ENCODE results near the gene GHRL. TPM values are rescaled to one million over a fixed set of nuclear protein-coding genes. Genes with fewer than 3 reads are reported as not detected.
"Not testable (repeated sequence)": the region's sequence is repeated elsewhere in the genome, so short reads cannot be mapped to it uniquely, and the experiment has no call there.

Gene GHRL
- total RNA-seq, 1 donor from 2014 or later, result 1.3 TPM

DNA sequence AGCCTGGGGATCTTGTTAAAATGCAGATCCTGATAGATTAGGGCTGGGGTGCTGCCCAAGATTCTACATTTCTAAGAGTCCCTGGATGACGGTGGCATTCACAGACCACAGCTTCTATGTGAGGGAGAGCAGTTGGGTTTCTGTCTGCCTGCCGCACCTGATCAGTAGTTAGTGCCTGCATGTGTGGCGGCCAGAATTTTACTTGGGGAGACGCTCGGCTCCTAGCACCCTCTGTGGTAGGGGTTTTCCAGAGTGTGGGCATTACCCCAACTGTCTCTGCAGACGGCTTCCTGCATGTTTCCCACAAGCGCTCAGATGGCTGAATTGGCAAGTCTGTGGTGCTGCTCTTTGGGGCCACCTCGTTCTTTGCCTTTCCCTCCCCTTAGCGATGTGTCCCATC is 8.3 kb downstream of the GHRL start:
- Mint-ChIP-seq H3K4me1 (peaks cover 55% of the 10 kb centered on the region), H3K4me3 (peak overlapping the region; percentile 56), H3K27ac (peak overlapping the region; percentile 84), H3K27me3 (no peaks in the 10 kb centered on the region), H3K9me3 (no peaks in the 10 kb centered on the region), H3K36me3 (ENCODE audit: low read depth) (peaks cover 68% of the 10 kb centered on the region)
- intact Hi-C loops (cut with micrococcal nuclease), result no loop called here
- peak; percentile 76 for DNase-seq

DNA sequence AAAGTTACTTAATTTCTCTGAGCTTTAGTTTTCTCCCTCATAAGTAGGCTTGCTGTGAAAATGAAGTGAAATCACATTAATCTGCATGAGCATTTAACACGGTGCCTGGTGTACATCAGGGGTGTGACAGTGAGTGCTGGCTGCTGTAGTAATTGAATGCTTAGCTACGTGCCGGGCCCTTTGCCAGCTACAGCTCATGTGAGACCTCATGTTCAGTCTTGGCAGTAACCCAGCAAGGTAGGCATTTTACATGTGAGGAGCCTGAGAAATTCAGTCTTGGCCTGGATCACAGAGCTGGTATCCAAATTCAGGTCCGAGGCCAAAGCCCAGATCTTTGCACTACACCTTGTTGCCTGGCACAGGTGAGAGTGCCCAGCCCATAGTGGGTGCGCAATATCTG is 9.1 kb downstream of the GHRL start:
- Mint-ChIP-seq H3K4me1 (peaks cover 61% of the 10 kb centered on the region), H3K36me3 (ENCODE audit: low read depth) (peaks cover 68% of the 10 kb centered on the region), H3K27ac (peak overlapping the region; percentile 84), H3K4me3 (peak overlapping the region; percentile 56), H3K27me3 (no peaks in the 10 kb centered on the region), H3K9me3 (no peaks in the 10 kb centered on the region)
- DNase-seq, result no peak
- intact Hi-C loops (cut with micrococcal nuclease), result no loop called here

DNA sequence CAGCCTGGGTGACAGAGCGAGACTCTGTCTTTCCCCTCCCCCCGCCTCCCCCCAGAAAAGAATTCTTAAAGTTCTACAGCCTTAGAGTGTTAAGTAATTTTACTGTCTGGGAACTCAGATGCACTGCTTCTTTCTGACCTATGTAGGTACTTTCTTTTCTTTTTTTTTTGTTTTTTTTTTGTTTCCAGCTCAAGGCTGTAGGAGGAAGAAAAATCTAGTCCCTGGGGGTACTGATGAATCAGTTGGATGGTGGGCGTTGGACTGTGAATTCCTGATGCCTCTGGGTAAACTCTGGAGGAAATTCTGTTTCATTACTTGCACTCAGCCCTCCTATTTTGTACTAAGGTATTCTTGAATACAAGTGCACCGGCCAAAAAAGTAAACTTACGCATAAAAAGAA is 10.8 kb downstream of the GHRL start:
- peaks cover 64% of the 10 kb centered on the region for H3K4me1 Mint-ChIP-seq
- no peak for DNase-seq
- no peaks in the 10 kb centered on the region for H3K9me3 Mint-ChIP-seq
- peaks cover 70% of the 10 kb centered on the region for H3K36me3 Mint-ChIP-seq (ENCODE audit: low read depth)
- H3K27me3 Mint-ChIP-seq, result no peaks in the 10 kb centered on the region
- H3K27ac Mint-ChIP-seq, result peak overlapping the region; percentile 69
- peak overlapping the region; percentile 49 for H3K4me3 Mint-ChIP-seq
- intact Hi-C loops (cut with micrococcal nuclease), result no loop called here

DNA sequence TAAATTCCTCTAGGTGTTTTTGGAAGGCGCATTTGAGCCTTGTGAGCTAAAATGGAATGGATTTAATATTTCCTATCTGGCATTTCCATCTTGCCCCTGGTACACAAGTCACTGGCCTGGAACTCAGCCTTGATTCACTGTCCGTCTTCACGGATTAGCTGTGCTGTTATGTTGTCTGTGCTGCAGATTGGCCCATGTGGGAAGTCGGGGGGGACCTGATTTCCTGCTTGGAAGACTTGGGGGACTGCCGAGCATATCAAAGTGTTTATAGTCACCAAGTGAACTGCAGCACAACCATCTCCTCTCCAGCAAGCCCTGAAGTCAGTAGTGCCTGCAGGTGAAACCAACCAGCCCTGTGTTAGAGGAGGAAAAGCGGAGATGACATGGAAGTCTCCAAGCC is 12.2 kb downstream of the GHRL start:
- Mint-ChIP-seq H3K27ac (no peak overlapping the region), H3K4me3 (no peak overlapping the region), H3K36me3 (ENCODE audit: low read depth) (peaks cover 67% of the 10 kb centered on the region), H3K9me3 (no peaks in the 10 kb centered on the region), H3K27me3 (no peaks in the 10 kb centered on the region), H3K4me1 (peaks cover 60% of the 10 kb centered on the region)
- intact Hi-C loops (cut with micrococcal nuclease), result no loop called here
- DNase-seq, result no peak

DNA sequence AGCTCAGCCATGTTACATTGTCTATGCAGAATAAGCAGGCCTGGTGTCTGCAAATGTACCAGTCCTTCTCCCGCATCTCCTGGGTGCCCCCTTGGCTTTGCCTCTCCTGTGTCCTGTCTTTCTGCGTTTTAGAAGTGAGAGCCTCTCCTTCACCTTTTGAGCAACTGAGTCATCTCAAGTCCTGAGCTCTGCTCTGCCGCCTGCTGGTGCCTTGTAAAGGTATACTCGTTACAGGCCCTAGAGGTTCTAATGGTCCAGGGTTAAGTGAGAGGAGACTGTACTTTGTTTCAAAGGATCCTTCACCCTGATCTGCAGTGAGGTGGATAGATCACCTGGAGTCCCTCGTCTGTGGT is 12.6 kb downstream of the GHRL start:
- intact Hi-C loops (cut with micrococcal nuclease), result no loop called here
- DNase-seq, result no peak
- Mint-ChIP-seq H3K9me3 (no peaks in the 10 kb centered on the region), H3K4me3 (no peak overlapping the region), H3K4me1 (peaks cover 58% of the 10 kb centered on the region), H3K27ac (peak overlapping the region; percentile 51), H3K27me3 (no peaks in the 10 kb centered on the region), H3K36me3 (ENCODE audit: low read depth) (peaks cover 69% of the 10 kb centered on the region)

DNA sequence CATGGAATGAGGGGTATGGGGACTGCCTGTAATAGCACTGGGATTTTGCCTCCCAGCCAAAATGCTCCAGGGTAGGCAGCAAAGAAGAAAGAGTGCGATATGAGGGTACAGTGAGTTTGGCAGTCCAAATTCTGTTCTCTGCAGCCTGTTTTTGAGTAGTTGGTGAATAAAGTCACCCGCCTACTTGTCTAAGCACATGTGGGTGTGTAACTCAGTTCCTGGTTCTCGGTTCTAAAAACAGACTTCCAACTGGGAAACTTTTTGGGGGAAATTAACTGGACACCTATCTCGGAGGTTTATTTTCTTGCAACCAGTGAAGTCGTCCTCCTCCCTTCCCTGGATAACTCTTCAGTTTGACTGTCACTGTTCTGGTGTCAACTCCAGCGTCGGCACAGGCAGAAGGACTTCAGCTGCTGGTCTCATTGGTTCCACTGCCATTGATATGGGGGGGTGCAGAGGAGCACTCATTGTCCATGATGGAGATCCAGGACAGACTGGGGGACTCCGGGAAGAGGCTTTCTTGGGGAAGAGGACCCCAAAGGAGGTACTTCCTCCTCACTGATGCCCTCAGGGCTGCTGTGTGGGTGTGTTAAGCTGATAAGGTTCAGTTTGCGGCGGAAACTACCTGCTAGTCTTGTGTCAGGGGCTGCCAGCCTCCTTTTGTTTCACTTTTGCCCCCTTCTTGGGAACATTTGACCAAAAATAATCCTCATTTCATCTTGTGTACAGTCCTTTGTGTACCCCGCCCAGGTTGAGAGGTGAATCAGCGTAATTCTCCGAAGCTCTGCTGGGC is 13.2 kb downstream of the GHRL start:
- H3K4me1 Mint-ChIP-seq, result peaks cover 53% of the 10 kb centered on the region
- no peak overlapping the region for H3K4me3 Mint-ChIP-seq

DNA sequence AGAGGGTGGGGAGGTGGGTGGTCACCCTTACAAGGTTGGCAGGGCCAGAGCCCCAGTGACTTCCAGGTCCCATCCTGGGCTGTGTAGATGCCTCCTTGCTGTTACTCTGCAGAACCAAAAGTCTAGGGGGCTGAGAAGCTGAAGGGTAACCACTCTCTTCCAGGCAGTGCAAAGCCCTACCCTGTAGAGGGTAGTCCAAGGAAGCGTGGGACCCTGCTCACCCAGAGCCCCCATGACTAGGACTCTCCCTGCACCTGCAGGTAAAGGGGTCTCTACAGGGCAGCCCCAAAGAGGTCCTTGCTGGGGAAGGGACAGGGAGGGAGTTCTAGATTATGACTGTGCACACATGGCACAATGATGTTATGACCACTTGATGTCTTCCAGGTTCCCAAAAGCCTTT is 14.2 kb downstream of the GHRL start:
- Mint-ChIP-seq H3K4me1 (peaks cover 51% of the 10 kb centered on the region), H3K36me3 (ENCODE audit: low read depth) (peaks cover 70% of the 10 kb centered on the region), H3K27ac (peak overlapping the region; percentile 70), H3K4me3 (no peak overlapping the region), H3K9me3 (no peaks in the 10 kb centered on the region), H3K27me3 (no peaks in the 10 kb centered on the region)
- intact Hi-C loops (cut with micrococcal nuclease), result no loop called here
- DNase-seq, result no peak

More for the DNA sequence above, 13.2 kb downstream of the GHRL start:
- intact Hi-C loops (cut with micrococcal nuclease), result no loop called here
- Mint-ChIP-seq H3K36me3 (ENCODE audit: low read depth) (peaks cover 67% of the 10 kb centered on the region), H3K27me3 (no peaks in the 10 kb centered on the region), H3K9me3 (no peaks in the 10 kb centered on the region), H3K27ac (peak overlapping the region; percentile 51)
- no peak for DNase-seq

DNA sequence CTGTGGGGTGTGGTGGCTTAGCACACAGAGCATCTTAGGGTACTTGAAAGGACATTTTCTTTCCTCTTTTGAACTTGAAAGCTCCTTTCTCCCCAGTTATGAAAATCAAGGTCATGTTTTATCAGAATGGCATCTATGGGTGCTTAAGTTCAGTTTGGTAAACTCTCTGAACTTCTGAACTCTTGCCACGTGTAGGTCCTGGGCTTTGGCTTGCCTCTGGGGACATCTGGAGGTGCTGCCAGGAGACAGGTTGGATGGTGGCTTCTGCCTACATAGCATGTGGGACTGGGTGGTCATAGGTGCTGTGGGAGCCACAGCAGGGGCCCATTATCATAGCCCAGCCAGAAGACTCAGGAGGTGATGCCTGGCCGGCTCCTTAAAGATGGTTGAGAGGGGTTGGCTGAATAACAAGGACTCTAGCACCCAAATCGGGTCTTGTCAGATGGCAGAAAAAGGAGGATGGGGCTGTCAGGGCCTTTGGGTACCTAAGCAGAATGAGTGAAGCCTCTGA is 15.6 kb downstream of the GHRL start:
- Mint-ChIP-seq H3K27ac (peak overlapping the region; percentile 57), H3K9me3 (no peaks in the 10 kb centered on the region), H3K4me1 (peaks cover 51% of the 10 kb centered on the region), H3K36me3 (ENCODE audit: low read depth) (peaks cover 67% of the 10 kb centered on the region), H3K4me3 (no peak overlapping the region), H3K27me3 (no peaks in the 10 kb centered on the region)
- intact Hi-C loops (cut with micrococcal nuclease), result no loop called here
- DNase-seq, result no peak

DNA sequence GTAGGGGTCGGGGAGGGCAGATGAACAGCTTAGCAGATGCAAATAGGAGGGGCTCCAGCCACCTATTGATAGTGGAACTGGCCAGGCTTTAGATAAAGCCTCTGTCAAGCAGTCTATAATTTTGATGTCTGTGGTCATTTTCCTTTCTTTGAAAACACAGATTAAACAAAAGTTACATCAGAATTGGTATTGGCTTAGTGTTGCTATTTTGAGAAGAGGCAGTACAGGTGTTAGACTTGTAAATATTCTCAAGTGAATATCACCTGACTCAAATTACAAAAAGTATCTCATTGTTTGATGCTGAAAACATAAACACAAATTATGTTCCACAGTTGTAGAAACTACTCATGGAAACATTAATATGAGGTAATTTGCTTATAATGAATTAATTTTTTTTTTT is 18.1 kb downstream of the GHRL start:
- Mint-ChIP-seq H3K27ac (no peak overlapping the region), H3K9me3 (no peaks in the 10 kb centered on the region), H3K4me3 (no peak overlapping the region), H3K27me3 (no peaks in the 10 kb centered on the region), H3K4me1 (peaks cover 36% of the 10 kb centered on the region), H3K36me3 (ENCODE audit: low read depth) (peaks cover 72% of the 10 kb centered on the region)
- intact Hi-C loops (cut with micrococcal nuclease), result no loop called here
- DNase-seq, result no peak

DNA sequence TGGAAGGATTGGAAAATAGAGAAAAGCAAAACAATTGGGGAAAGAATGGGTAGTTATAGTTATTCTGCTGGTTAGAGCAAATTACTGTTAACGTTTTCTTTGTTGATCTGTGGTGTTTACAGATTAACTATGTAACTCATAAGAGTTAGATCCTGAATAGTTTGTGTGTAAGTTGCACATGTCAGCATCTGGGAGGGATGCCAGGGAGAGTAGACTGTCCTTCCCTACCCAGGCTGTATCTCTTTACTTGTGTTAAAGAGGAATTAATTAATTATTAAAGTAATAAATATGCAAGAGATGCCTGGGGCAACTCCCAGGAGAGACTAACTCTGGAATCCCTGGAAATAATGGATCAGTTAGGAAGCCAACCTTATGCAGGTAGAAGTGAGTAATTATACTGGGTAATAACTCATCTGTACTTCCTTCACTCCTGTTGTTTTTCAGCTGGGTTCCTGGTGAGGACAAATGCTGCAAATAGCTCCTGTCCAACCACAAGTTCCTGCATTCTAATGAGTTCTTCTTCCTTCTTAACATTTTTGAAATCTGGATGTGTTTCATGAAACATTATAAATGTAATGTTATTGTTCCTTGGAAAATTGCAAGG is 18.9 kb downstream of the GHRL start:
- peak overlapping the region; percentile 48 for H3K27ac Mint-ChIP-seq
- no peaks in the 10 kb centered on the region for H3K27me3 Mint-ChIP-seq
- H3K4me1 Mint-ChIP-seq, result peaks cover 34% of the 10 kb centered on the region
- no peaks in the 10 kb centered on the region for H3K9me3 Mint-ChIP-seq
- peaks cover 69% of the 10 kb centered on the region for H3K36me3 Mint-ChIP-seq (ENCODE audit: low read depth)
- intact Hi-C loops (cut with micrococcal nuclease), result no loop called here
- DNase-seq, result no peak
- H3K4me3 Mint-ChIP-seq, result peak overlapping the region; percentile 8

DNA sequence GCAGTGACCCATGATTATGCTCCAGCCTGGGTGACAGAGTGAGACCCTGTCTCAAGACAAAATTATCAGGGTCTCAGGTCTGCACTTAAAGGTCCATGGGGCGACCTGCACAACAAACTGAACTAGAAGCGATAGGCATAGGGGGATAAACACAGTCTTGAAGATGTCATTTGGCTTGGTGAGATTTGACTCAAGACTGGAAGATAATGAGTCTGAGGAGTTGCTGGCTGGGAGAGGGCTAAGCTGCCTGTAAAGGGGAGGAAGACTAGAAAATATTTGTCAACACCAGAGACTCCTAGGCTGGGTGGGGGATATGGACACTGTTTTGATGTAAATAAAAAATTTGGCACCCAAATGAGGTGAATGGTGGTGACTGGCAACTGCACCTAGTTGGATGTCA is 19.8 kb downstream of the GHRL start:
- intact Hi-C loops (cut with micrococcal nuclease), result no loop called here
- Mint-ChIP-seq H3K9me3 (no peaks in the 10 kb centered on the region), H3K36me3 (ENCODE audit: low read depth) (peaks cover 68% of the 10 kb centered on the region), H3K27me3 (no peaks in the 10 kb centered on the region), H3K27ac (peak overlapping the region; percentile 48), H3K4me3 (peak overlapping the region; percentile 8), H3K4me1 (peaks cover 34% of the 10 kb centered on the region)
- no peak for DNase-seq

DNA sequence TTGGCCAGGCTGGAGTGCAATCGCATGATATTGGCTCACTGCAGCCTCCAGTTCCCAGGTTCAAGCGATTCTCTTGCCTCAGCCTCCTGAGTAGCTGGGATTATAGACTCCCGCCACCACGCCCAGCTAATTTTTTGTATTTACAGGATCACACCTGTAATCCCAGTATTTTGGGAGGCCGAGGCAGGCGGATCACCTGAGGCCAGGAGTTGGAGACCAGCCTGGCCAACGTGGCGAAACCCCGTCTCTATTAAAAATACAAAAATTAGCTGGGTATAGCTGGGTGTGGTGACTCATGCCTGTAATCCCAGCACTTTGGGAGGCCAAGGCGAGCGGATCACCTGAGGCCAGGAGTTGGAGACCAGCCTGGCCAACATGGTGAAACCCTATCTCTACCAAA is 20.3 kb downstream of the GHRL start:
- H3K4me1 Mint-ChIP-seq, result peaks cover 35% of the 10 kb centered on the region
- DNase-seq; H3K9me3 Mint-ChIP-seq; H3K4me3 Mint-ChIP-seq; H3K27me3 Mint-ChIP-seq; H3K27ac Mint-ChIP-seq; intact Hi-C loops (cut with micrococcal nuclease): not testable (repeated sequence)
- H3K36me3 Mint-ChIP-seq (ENCODE audit: low read depth), result peaks cover 66% of the 10 kb centered on the region

DNA sequence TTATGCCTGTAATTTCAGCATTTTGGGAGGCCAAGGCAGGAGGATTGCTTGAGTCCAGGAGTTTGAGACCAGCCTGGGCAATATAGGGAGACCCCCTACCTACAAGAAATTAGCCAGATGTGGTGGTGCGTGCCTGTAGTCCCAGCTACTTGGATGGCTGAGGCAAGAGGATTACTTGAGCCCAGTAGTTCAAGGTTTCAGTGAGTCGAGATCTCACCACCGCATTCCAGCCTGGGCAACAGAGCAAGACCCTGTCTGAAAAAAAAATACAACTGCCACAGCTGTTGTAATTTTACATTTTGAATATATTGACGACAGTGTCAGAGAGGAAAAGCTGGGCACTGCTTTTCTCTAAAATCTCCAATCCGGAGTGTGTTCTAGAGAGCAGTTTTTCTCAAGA is 23.3 kb downstream of the GHRL start:
- Mint-ChIP-seq H3K4me1 (peaks cover 40% of the 10 kb centered on the region), H3K4me3 (no peak overlapping the region), H3K36me3 (ENCODE audit: low read depth) (peaks cover 68% of the 10 kb centered on the region), H3K27ac (peak overlapping the region; percentile 64), H3K27me3 (no peaks in the 10 kb centered on the region), H3K9me3 (no peaks in the 10 kb centered on the region)
- intact Hi-C loops (cut with micrococcal nuclease), result no loop called here
- DNase-seq, result no peak

DNA sequence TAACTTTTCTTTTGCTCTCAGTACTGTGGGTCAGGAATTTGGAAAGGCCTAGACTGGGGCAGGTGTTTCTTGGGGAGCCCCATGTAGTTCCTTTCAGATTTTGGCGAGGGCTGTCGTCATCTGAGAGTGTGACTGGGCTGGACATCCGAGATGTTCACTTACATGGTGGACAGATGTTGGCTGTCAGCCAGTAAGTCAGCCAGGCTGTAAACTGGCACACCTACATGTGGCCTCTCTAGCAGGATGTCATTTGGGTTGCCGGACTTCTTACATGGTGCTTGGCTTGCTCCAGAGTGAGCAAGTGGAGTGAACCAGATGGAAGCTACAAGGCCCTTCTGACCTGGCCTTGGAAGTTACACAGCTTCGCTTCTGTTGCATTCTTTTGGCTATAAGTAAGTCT is 23.8 kb downstream of the GHRL start:
- intact Hi-C loops (cut with micrococcal nuclease), result no loop called here
- H3K4me1 Mint-ChIP-seq, result peaks cover 39% of the 10 kb centered on the region
- H3K27ac Mint-ChIP-seq, result peak overlapping the region; percentile 64
- no peak for DNase-seq
- no peaks in the 10 kb centered on the region for H3K9me3 Mint-ChIP-seq
- no peaks in the 10 kb centered on the region for H3K27me3 Mint-ChIP-seq
- H3K4me3 Mint-ChIP-seq, result no peak overlapping the region
- peaks cover 67% of the 10 kb centered on the region for H3K36me3 Mint-ChIP-seq (ENCODE audit: low read depth)
